NCI-H1417 treated with DMSO at 0.1 percent for 48 hours (cell line): ENCODE results near the gene MACROH2A1.

Experiments used
- DNase-seq: peaks from one replicate; lab custom pipeline; 2025; lab: John Stamatoyannopoulos, UW

MACROH2A1 gene

GRCh38 chr5:135330798-135331096 is 68.3 kb downstream of the MACROH2A1 start:
- DNase-seq, result no peak

- no peak for DNase-seq
Observed at GRCh38 chr5:135329913-135330797, 68.9 kb downstream of the MACROH2A1 start.

GRCh38 chr5:135329066-135329912 is 69.7 kb downstream of the MACROH2A1 start:
- no peak for DNase-seq

- no peak for DNase-seq
Observed at GRCh38 chr5:135328128-135328687, 70.8 kb downstream of the MACROH2A1 start.

- DNase-seq, result no peak
Observed at GRCh38 chr5:135327429-135328127, 71.5 kb downstream of the MACROH2A1 start.

GRCh38 chr5:135326296-135327254 is 72.5 kb downstream of the MACROH2A1 start:
- DNase-seq, result no peak

- no peak for DNase-seq
Observed at GRCh38 chr5:135324897-135325650, 74.0 kb downstream of the MACROH2A1 start.

GRCh38 chr5:135324160-135324559 is 74.9 kb downstream of the MACROH2A1 start:
- no peak for DNase-seq

GRCh38 chr5:135323701-135324132 is 75.3 kb downstream of the MACROH2A1 start:
- DNase-seq, result no peak

GRCh38 chr5:135323227-135323626 is 75.8 kb downstream of the MACROH2A1 start:
- no peak for DNase-seq

GRCh38 chr5:135322744-135323143 is 76.3 kb downstream of the MACROH2A1 start:
- DNase-seq, result no peak

GRCh38 chr5:135322271-135322670 is 76.8 kb downstream of the MACROH2A1 start:
- no peak for DNase-seq

GRCh38 chr5:135320718-135321484 is 78.1 kb downstream of the MACROH2A1 start:
- DNase-seq, result no peak

GRCh38 chr5:135319928-135320606 is 79.0 kb downstream of the MACROH2A1 start:
- no peak for DNase-seq

- no peak for DNase-seq
Observed at GRCh38 chr5:135319458-135319857, 79.6 kb downstream of the MACROH2A1 start.

- no peak for DNase-seq
Observed at GRCh38 chr5:135318924-135319323, 80.1 kb downstream of the MACROH2A1 start.

GRCh38 chr5:135318037-135318436 is 81.0 kb downstream of the MACROH2A1 start:
- no peak for DNase-seq

- DNase-seq, result no peak
Observed at GRCh38 chr5:135317286-135317685, 81.7 kb downstream of the MACROH2A1 start.

GRCh38 chr5:135315386-135315785 is 83.6 kb downstream of the MACROH2A1 start:
- no peak for DNase-seq
